Neuronal stem cell (in vitro differentiated cells): ENCODE measurements around the gene SLFN12L.
"Not testable (repeated sequence)": the region's sequence is repeated elsewhere in the genome, so short reads cannot be mapped to it uniquely, and the experiment has no call there.

Source experiments
- DNase-seq: peaks from one replicate; pipeline ENCODE4 v3.0.0-alpha.2; 2013; ENCODE audit warnings: low spot score
- H2AFZ ChIP-seq: one replicate; pipeline ENCODE4 v1.6.1; 2013; ENCODE audit warnings: mild to moderate bottlenecking, low read length, inconsistent platforms
- H2AK5ac ChIP-seq: 2 replicates; pipeline ENCODE4 v1.6.1; 2013; ENCODE audit warnings: low read depth, mild to moderate bottlenecking, inconsistent platforms, low read length, moderate library complexity, mixed read lengths
- H2BK120ac ChIP-seq: 2 replicates; pipeline ENCODE4 v1.6.1; 2013; ENCODE audit warnings: low read depth, mild to moderate bottlenecking, inconsistent platforms, low read length, moderate library complexity, mixed read lengths
- H2BK12ac ChIP-seq: one replicate; pipeline ENCODE4 v1.6.1; 2013; ENCODE audit warnings: low read length, inconsistent platforms
- H2BK15ac ChIP-seq: 2 replicates; pipeline ENCODE4 v1.6.1; 2013; ENCODE audit warnings: mild to moderate bottlenecking, low read length, inconsistent platforms, mixed read lengths
- H2BK5ac ChIP-seq: one replicate; pipeline ENCODE4 v1.6.1; 2013; ENCODE audit warnings: inconsistent platforms, mild to moderate bottlenecking, low read length, moderate library complexity
- H3K14ac ChIP-seq: one replicate; pipeline ENCODE4 v1.6.1; 2013; ENCODE audit warnings: low read length, inconsistent platforms
- H3K18ac ChIP-seq: 2 replicates; pipeline ENCODE4 v1.6.1; 2013; ENCODE audit warnings: low read length, inconsistent platforms
- H3K23ac ChIP-seq: 2 replicates; pipeline ENCODE4 v1.6.1; 2013; ENCODE audit warnings: low read depth, mild to moderate bottlenecking, mixed read lengths, low read length, inconsistent platforms; ENCODE audit not compliant: poor library complexity
- H3K27ac ChIP-seq: replicated peaks from 3 replicates; pipeline ENCODE4 v1.5.1; 2013; ENCODE audit warnings: low read length, inconsistent platforms
- H3K27me3 ChIP-seq, 3 experiments: 2 replicates each; pipeline ENCODE4 v1.6.1; 2013; ENCODE audit warnings: low read length in 3 of 3, mild to moderate bottlenecking in 2 of 3, inconsistent platforms in 1 of 3, low read depth in 1 of 3, mixed read lengths in 1 of 3, moderate library complexity in 1 of 3; ENCODE audit not compliant: control insufficient read depth in 3 of 3, insufficient read depth in 3 of 3
- H3K36me3 ChIP-seq, 2 donors: replicated peaks in 1 of 2; 2 replicates each; pipeline ENCODE4 v1.6.1; 2013; ENCODE audit warnings: low read length in 2 of 2; ENCODE audit not compliant: control insufficient read depth in 2 of 2, insufficient read depth in 2 of 2
- H3K4ac ChIP-seq: 2 replicates; pipeline ENCODE4 v1.6.1; 2013; ENCODE audit warnings: inconsistent platforms, mild to moderate bottlenecking, low read length, moderate library complexity
- H3K4me1 ChIP-seq, 2 donors: 1 replicate in 1 of 2; 2 replicates in 1 of 2; pipeline ENCODE4 v1.6.1; 2013; ENCODE audit warnings: low read length in 2 of 2, low read depth in 1 of 2; ENCODE audit not compliant: control insufficient read depth in 2 of 2, insufficient read depth in 1 of 2
- H3K4me2 ChIP-seq: one replicate; pipeline ENCODE4 v1.6.1; 2013; ENCODE audit warnings: mild to moderate bottlenecking, low read length, inconsistent platforms; ENCODE audit not compliant: insufficient read depth, poor library complexity, severe bottlenecking
- H3K4me3 ChIP-seq, 2 donors: 2 replicates each; pipeline ENCODE4 v1.5.1; 2013; ENCODE audit warnings: low read length in 2 of 2, mild to moderate bottlenecking in 2 of 2, inconsistent platforms in 1 of 2, moderate library complexity in 1 of 2
- H3K79me1 ChIP-seq: one replicate; pipeline ENCODE4 v1.6.1; 2013; ENCODE audit warnings: low read depth, mild to moderate bottlenecking, inconsistent platforms, low read length, moderate library complexity
- H3K9ac ChIP-seq: one replicate; pipeline ENCODE4 v1.6.1; 2013; ENCODE audit warnings: mild to moderate bottlenecking, low read depth, low read length, inconsistent platforms; ENCODE audit not compliant: poor library complexity
- H3K9me3 ChIP-seq, 2 donors: replicated peaks in 1 of 2; 2 replicates each; pipeline versions ENCODE3 to v1.6.1; 2013; ENCODE audit warnings: low read length in 2 of 2, mild to moderate bottlenecking in 2 of 2, inconsistent platforms in 1 of 2, low read depth in 1 of 2, mixed read lengths in 1 of 2, moderate library complexity in 1 of 2; ENCODE audit not compliant: control insufficient read depth in 2 of 2, insufficient read depth in 1 of 2
- H4K8ac ChIP-seq: one replicate; pipeline ENCODE4 v1.6.1; 2013; ENCODE audit warnings: low read depth, mild to moderate bottlenecking, inconsistent platforms, low read length, moderate library complexity
- H4K91ac ChIP-seq: one replicate; pipeline ENCODE4 v1.6.1; 2013; ENCODE audit warnings: low read length, low read depth, mild to moderate bottlenecking, inconsistent platforms; ENCODE audit not compliant: poor library complexity
- WGBS, 2 donors: extraction: QIAGEN DNeasy Blood & Tissue Kit; methylation state at CpG; one replicate each; pipeline ENCODE4 v1.1.7; 2013; ENCODE audit warnings: missing lambda C conversion rate in 2 of 2, mixed read lengths in 1 of 2; ENCODE audit not compliant: insufficient read length in 2 of 2, insufficient replicate concordance in 1 of 2; ENCODE audit errors: extremely low coverage in 2 of 2; 5-methylcytosine and 5-hydroxymethylcytosine counted together

SLFN12L gene

DNA sequence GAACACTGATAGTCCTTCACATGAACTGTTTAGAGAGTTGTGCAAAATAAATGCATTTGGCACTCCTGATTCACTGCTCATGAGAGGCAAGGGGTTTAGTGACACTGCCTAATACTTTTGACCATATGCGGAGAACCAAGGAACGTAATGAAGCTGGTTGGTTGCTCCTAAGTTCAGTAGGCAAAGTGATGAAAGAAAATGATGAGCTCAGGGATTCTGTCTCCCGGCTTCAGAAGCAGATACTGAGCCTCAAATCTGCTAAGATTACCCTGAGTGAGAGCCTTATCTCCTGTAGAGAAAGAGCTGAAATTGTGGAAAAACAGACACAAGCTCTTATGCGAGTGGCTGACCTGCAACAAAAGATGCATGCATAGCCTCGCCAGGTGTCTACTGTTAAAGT is 83.4 kb downstream of the SLFN12L start:
- H3K4me3 ChIP-seq, H3K4ac ChIP-seq, H3K23ac ChIP-seq, H3K9me3 ChIP-seq, H2BK15ac ChIP-seq, H2BK120ac ChIP-seq, H4K8ac ChIP-seq, H2BK12ac ChIP-seq, H2AK5ac ChIP-seq, H3K18ac ChIP-seq, H2BK5ac ChIP-seq, H3K27ac ChIP-seq, H4K91ac ChIP-seq, H3K4me2 ChIP-seq, H3K9ac ChIP-seq, H2AFZ ChIP-seq, H3K4me1 ChIP-seq, DNase-seq, H3K79me1 ChIP-seq, H3K14ac ChIP-seq, H3K36me3 ChIP-seq: not testable (repeated sequence)
- peaks cover 8 to 52% (median 20%) of the 10 kb centered on the region in 3 experiments for H3K27me3 ChIP-seq
- WGBS, 2 donors = no CpG with 5 or more reads among the region's 5 CpGs

DNA sequence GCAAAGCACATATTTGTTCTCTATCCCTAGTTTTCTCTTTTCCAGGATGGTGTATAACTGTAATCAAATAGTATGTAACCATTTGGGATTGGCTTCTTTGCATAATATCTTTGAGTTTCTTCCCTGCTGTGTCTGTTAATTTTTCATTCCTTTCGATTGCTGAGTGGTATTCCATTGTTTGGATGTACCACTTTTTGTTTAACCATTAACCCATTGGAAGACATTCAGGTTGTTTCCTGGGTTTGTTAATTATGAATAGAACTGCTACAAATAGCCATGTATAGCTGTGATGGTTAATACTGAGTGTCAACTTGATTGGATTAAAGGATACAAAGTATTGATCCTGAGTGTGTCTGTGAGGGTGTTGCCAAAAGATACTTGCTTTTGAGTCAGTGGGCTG is 84.3 kb downstream of the SLFN12L start:
- H4K91ac ChIP-seq = no peak overlapping the region
- no peak overlapping the region for H3K23ac ChIP-seq
- H2BK15ac ChIP-seq = no peak overlapping the region
- H3K36me3 ChIP-seq = no peaks in the 10 kb centered on the region
- peaks cover 13 to 52% (median 26%) of the 10 kb centered on the region in 3 experiments for H3K27me3 ChIP-seq
- no peak overlapping the region for H2BK120ac ChIP-seq
- no peak for DNase-seq
- H3K14ac ChIP-seq = no peak overlapping the region
- H3K27ac ChIP-seq = no peak overlapping the region
- peaks cover 0 to 2% of the 10 kb centered on the region in 2 donors for H3K9me3 ChIP-seq
- peaks cover 0 to 10% of the 10 kb centered on the region in 2 donors for H3K4me1 ChIP-seq
- no peak overlapping the region for H3K9ac ChIP-seq
- no peak overlapping the region for H3K18ac ChIP-seq
- no peak overlapping the region for H4K8ac ChIP-seq
- no peak overlapping the region for H2AK5ac ChIP-seq
- no peak overlapping the region for H3K4me2 ChIP-seq
- H3K4ac ChIP-seq = no peak overlapping the region
- no peak overlapping the region for H3K4me3 ChIP-seq
- no CpG with 5 or more reads among the region's 1 CpG for WGBS, 2 donors
- H3K79me1 ChIP-seq = no peaks in the 10 kb centered on the region
- H2AFZ ChIP-seq = no peak overlapping the region
- no peak overlapping the region for H2BK12ac ChIP-seq
- no peak overlapping the region for H2BK5ac ChIP-seq

DNA sequence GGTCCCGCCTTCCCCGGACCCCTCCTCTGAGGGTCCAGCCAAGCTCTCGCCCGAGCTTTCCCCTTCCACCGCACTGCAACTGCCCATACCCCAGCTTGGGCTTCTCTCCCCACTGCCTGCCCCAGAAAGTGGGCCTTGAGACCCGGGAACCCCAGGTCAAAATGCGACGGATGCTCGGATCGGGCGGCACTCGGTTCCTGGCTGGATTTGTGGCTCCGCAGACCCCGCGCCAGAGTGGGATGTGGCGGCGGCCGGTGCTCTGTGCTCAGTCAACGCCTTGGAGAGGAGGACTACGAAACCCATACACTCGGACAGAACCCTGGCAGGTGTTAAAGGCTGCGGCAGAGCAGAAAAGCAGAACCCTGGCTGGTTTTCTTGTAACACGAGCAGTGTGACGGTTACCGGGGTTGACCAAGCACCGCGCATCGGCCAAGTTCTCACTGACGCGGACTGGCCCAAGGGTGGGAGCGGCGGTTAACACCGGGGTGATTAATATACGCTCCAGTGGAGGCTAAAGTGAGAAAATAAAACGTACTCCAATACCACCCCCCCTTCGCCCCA is 88.0 kb downstream of the SLFN12L start:
- no peak overlapping the region for H3K23ac ChIP-seq
- H2AK5ac ChIP-seq = no peak overlapping the region
- no peak overlapping the region for H2BK12ac ChIP-seq
- peaks cover 13 to 82% (median 26%) of the 10 kb centered on the region in 3 experiments for H3K27me3 ChIP-seq
- no peak overlapping the region for H4K8ac ChIP-seq
- H2BK15ac ChIP-seq = no peak overlapping the region
- H3K4ac ChIP-seq = no peak overlapping the region
- H3K18ac ChIP-seq = peak overlapping the region; percentile 49
- H3K36me3 ChIP-seq = no peaks in the 10 kb centered on the region
- H2BK120ac ChIP-seq = no peak overlapping the region
- H3K4me2 ChIP-seq = peak overlapping the region; percentile 75
- peak overlapping the region; percentile 74 for H3K9ac ChIP-seq
- no peak overlapping the region for H3K27ac ChIP-seq
- peak; percentile 45 for DNase-seq
- H3K79me1 ChIP-seq = no peaks in the 10 kb centered on the region
- peak overlapping the region; percentile 9 to 73 for H3K4me3 ChIP-seq
- H3K14ac ChIP-seq = no peak overlapping the region
- H2AFZ ChIP-seq = peak overlapping the region; percentile 84
- H3K4me1 ChIP-seq = peaks cover 3 to 12% of the 10 kb centered on the region in 2 donors
- no peak overlapping the region for H4K91ac ChIP-seq
- H2BK5ac ChIP-seq = no peak overlapping the region
- WGBS, 2 donors = no CpG with 5 or more reads among the region's 36 CpGs
- peaks cover 0 to 2% of the 10 kb centered on the region in 2 donors for H3K9me3 ChIP-seq

DNA sequence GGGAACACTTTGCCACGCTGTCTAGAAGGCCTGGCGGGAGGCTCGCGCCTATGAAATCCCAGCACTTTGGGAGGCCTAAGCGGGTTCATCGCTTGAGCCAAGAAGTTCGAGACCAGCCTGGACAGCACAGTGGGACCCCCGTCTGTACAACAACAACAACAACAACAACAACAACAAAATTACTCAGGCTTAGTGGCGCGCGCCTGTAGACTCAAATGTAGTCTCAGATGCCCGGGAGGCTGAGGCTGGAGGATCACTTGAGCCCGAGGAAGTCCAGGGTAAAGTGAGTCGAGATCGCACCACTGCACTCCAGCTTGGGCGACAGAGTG is 88.6 kb downstream of the SLFN12L start:
- H3K18ac ChIP-seq = no peak overlapping the region
- H3K9me3 ChIP-seq = peaks cover 0 to 2% of the 10 kb centered on the region in 2 donors
- H3K36me3 ChIP-seq = no peaks in the 10 kb centered on the region
- H2AFZ ChIP-seq = peak overlapping the region; percentile 84
- no CpG with 5 or more reads among the region's 16 CpGs for WGBS, 2 donors
- H2BK12ac ChIP-seq = no peak overlapping the region
- no peak overlapping the region for H3K9ac ChIP-seq
- H3K4ac ChIP-seq = no peak overlapping the region
- H3K27me3 ChIP-seq = peaks cover 13 to 84% (median 26%) of the 10 kb centered on the region in 3 experiments
- H3K4me1 ChIP-seq = peaks cover 3 to 12% of the 10 kb centered on the region in 2 donors
- H2BK15ac ChIP-seq = no peak overlapping the region
- no peak overlapping the region for H2AK5ac ChIP-seq
- peak overlapping the region; percentile 75 for H3K4me2 ChIP-seq
- peak overlapping the region; percentile 50 for H3K23ac ChIP-seq
- H2BK5ac ChIP-seq = no peak overlapping the region
- H3K27ac ChIP-seq = no peak overlapping the region
- no peak overlapping the region for H4K8ac ChIP-seq
- no peak overlapping the region for H3K14ac ChIP-seq
- H2BK120ac ChIP-seq = no peak overlapping the region
- DNase-seq = no peak
- no peaks in the 10 kb centered on the region for H3K79me1 ChIP-seq
- no peak overlapping the region for H4K91ac ChIP-seq
- H3K4me3 ChIP-seq = peak overlapping the region; percentile 42 to 76
